GM21423 (cell line): ENCODE data around the gene INO80C.

Experiments
- ATAC-seq: cut with Tn5 transposase; IDR thresholded peaks from one replicate; pipeline ENCODE4 v1.9.1; 2021; ENCODE audit warnings: mild to moderate bottlenecking, moderate library complexity; ENCODE audit not compliant: unreplicated experiment

The INO80C gene

GRCh38 chr18:35435401-35435800, 62.4 kb downstream of the INO80C start:
- no peak for ATAC-seq

GRCh38 chr18:35432565-35433001, 65.2 kb downstream of the INO80C start:
- ATAC-seq: no peak

DNA sequence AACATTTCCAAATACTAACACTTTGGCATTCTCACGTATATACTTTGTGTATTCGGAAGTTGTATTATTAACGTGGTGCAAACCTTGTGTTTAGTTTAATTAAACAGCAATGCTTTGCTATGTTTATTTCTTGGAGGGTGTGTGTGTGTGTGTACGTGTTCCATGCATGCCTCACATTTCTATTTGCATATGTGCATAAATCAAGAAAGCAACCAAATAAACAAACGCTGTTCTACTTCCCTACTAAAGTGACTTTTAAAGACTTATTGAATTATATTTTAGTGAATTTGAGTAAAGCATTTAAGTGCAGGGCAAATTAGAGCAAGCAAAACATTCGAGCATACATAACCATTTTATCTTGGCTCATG, 66.4 kb downstream of the INO80C start:
- no peak for ATAC-seq

DNA sequence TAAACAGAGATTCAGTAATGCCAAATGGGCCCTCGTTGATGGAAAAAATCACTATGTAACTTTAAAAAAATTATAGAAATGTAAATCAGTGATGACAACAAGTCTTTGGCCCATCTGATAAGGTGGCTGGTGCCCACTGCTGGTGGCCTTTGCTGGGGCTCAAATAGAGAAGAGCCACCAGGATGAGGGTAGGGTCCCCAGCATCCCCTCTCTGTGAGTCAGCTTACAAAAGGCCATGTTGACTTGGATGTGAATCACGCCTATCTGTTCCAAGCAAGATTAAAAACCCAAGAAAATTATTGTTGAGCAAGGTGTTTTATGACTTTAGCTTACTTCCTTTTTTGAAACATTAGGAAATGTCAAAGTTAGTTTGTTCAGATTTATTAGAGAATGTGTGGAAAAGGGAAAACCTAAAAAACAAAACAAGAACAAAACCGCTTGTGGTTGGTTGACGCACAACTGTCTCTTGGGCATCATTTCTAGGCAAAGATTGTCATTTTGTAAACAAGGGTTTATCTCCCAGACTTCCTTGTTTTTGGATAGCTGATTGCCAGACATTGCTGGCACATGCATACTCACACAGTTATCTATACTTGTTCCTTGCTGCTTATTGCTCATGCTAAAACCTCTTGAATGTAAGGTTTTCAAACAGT, 66.9 kb downstream of the INO80C start:
- ATAC-seq: no peak

- no peak for ATAC-seq
Measured at GRCh38 chr18:35426786-35427185, 71.0 kb downstream of the INO80C start.

- no peak for ATAC-seq
Measured at GRCh38 chr18:35424356-35424755, 73.4 kb downstream of the INO80C start.

DNA sequence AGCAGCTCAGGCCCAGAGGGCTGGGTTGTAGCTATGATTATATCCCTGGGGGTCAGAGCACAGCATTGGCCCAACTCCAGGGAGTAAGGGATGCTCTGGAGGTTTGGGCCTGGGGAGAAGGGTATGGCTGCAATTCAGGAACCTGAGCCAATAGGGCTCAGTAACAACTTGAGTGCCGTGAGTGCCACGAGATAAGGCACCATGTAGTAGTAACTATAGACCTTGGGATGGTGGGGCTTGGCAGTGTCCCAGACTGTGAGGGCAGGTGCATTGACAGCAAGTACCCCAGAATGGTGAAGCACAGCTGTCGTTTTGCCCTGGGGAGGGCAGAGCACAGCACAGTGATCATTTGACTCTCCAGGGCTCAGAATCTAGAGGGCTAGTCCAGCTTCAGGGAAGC, 75.5 kb downstream of the INO80C start:
- ATAC-seq: no peak

DNA sequence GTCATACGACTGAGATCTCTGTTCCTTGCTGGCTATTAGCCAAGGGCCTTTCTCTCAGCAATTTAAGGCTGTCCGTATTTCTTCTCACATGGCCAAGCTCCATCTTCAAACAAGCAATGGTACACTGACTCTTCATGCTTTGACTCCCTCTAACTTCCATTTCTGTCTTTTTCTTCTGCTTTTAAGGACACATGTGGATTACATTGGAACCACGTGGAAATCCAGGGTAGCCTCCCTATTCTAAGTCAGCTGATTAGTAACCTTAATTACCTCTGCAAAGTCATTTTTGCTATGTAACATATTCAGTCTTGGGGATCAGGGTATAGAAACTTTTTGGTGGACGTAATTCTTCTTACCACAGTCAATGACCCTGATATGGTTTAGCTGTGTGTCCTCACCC, 79.2 kb downstream of the INO80C start:
- no peak for ATAC-seq
